NCI-H446 treated with DMSO at 0.1 percent for 48 hours (cell line): ENCODE results near the gene SIGLEC15.

Experiments
- DNase-seq: peaks from one replicate; lab custom pipeline; 2025; lab: John Stamatoyannopoulos, UW

Gene SIGLEC15

DNA sequence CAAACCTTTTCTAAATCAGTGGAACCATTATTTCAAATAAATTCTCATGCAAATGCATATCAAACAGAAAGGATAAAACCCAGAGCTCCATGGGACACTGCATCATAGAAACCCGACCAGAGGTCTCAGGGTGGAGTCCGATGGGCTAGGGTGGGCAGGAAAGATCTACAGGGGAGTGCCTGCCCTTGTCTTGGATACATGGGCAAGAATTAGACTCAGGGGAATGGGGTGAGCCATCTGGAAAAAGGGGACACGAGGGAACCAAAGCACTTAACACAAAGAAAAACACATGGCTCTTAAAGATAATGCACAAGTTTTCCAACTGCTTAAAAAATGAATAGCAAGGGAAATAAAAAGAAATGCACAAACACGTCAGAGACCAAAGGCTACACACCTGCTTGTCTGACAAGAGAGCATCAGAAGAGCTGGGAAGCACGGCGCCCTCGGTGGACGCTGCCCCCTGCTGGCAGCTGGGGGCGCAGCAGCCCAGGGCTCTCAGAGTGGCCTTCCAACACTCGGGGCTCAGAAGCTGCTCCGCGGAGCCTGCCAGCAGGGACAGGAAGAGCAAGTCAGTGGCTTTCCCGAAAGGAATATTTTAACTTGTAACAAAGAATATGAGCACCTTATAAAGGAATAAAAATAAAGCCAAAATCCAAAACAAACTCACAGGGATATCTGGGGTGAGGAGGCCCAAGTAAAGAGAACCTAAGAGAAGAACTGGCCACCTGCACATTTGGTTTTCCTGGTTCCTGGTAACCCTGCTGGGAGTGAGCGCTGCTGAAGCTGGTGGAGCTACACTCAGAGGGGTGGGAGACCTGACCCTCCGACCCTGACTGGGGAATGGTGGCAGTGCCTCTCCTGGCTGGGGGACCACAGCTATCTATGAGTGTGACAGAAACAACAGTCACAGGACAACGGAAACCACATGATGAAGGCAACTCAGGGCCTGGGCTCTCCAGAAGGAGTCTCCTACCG, 54.5 kb downstream of the SIGLEC15 start:
- DNase-seq, result peak; percentile 4

- DNase-seq, result no peak
Observed at GRCh38 chr18:45880876-45881558, 55.5 kb downstream of the SIGLEC15 start.

DNA sequence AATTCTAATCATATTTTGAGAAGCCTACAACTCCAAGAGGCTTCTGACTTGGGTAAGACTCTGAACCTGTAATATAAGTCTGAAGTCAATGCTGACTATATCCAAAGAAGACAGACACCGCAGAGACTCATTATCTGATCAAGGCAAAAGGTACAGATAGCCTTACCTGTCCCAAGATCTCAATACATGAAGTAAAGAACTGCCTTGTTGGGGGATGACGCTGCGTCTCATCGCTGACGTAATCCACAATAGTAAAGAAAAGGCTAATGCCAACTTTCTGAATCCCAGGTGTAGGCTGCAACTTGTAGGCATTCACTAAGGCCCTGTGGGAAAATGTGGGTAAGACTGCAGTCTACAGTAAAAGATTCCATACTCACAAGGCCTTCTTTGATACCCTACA, 62.1 kb downstream of the SIGLEC15 start:
- no peak for DNase-seq

DNA sequence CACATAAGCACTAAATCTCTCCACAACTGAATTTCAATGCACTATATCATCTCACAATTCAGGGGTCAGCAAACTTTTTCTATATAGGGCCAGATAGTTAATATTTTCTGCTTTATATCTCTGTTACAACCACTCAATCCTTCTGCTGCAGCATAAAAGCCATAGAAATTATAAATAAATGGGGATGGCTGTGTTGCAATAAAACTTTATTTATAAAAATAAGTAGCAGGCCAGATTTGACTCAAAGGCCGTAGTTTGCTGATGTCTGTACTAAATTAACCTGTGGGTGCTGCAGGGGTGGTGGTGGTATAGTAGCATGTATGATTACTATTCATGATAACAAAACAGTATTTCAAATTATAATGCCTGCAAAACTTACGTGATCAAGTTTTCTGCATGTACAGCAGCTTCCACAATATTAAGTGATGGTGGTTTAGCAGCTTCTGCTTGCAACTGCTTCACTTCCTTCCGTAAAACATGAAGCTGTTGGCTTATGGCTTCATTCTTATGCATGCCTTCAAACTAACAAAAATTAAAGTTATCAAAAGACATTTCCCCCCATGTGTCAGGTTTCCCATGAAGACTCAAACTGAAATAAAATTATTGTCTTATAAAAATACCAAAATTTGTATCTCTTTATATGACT, 64.1 kb downstream of the SIGLEC15 start:
- DNase-seq, result no peak

DNA sequence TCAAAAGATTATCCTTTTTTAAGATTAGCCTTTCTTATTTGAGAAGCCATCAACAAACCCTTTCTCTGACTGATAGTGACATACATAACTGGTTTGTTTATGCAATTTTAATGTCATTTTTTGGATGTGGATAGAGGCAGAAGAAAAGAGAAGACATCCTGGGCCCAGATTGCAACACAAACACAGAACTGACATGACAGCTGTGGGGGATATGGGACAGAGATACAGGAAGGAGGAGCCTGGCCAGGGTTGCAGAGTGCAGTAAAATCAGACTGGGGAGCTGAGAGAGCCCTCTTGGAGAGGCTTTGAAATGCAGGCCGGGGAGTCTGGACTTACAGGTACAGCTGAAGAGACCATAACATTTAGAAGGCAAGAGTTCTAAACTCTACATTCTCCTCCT, 65.1 kb downstream of the SIGLEC15 start:
- DNase-seq, result no peak

- DNase-seq, result no peak
Observed at GRCh38 chr18:45891806-45892205, 66.3 kb downstream of the SIGLEC15 start.
